HFFc6 (cell line): ENCODE results near the gene USP35. TPM values are rescaled to one million over a fixed set of nuclear protein-coding genes. Genes with fewer than 3 reads are reported as not detected.

Source experiments
- DNase-seq: peaks from one replicate; pipeline ENCODE4 v3.0.0-alpha.2; 2018
- H3K27ac Mint-ChIP-seq: 2 replicates; pipeline ENCODE4 v1.8.0; 2020; ENCODE audit warnings: mild to moderate bottlenecking, mixed read lengths
- H3K27me3 Mint-ChIP-seq: 2 replicates; pipeline ENCODE4 v1.8.0; 2021; ENCODE audit warnings: mild to moderate bottlenecking, moderate library complexity, mixed read lengths; ENCODE audit not compliant: insufficient read depth
- H3K36me3 Mint-ChIP-seq: 2 replicates; pipeline ENCODE4 v1.8.0; 2021; ENCODE audit warnings: low read depth, mixed read lengths
- H3K4me1 Mint-ChIP-seq: 2 replicates; pipeline ENCODE4 v1.8.0; 2020; ENCODE audit warnings: low read depth, mixed read lengths
- H3K4me3 Mint-ChIP-seq: 2 replicates; pipeline ENCODE4 v1.8.0; 2020; ENCODE audit warnings: mild to moderate bottlenecking, moderate library complexity, mixed read lengths
- H3K9me3 Mint-ChIP-seq: 2 replicates; pipeline ENCODE4 v1.8.0; 2020; ENCODE audit warnings: mild to moderate bottlenecking, mixed read lengths
- CTCF ChIP-seq: fragments of 200-600 bp; sonication (generic); IDR thresholded peaks from 2 replicates; pipeline ENCODE4 v1.5.0; 2021; ENCODE audit warnings: antibody characterized with exemption, mild to moderate bottlenecking
- total RNA-seq, 6 experiments: library from RNA; stranded (reverse); fragmentation: NEBNext Ultra II Directional; extraction: Animal tissue kit (Norgen Biotek cat#: 25700); gene quantifications; 2 replicates in 1 of 6; 3 replicates in 5 of 6; pipeline ENCODE4 v1.2.3, GENCODE V29; 2021

The USP35 gene
- total RNA-seq, 6 experiments from 2014 or later, result 8.5 to 10.6 (median 9.0) TPM

GRCh38 chr11:78163828-78164227, 24.9 kb upstream of the USP35 start:
- peaks cover 4% of the 10 kb centered on the region for H3K27me3 Mint-ChIP-seq

GRCh38 chr11:78164471-78164870, 24.2 kb upstream of the USP35 start:
- Mint-ChIP-seq H3K9me3 (no peaks in the 10 kb centered on the region), H3K27ac (no peak overlapping the region), H3K4me1 (peaks cover 21% of the 10 kb centered on the region), H3K36me3 (no peaks in the 10 kb centered on the region), H3K27me3 (peaks cover 3% of the 10 kb centered on the region), H3K4me3 (no peak overlapping the region)
- no peak for DNase-seq
- TF ChIP-seq CTCF, result no peak

More at GRCh38 chr11:78163828-78164227, 24.9 kb upstream of the USP35 start:
- Mint-ChIP-seq H3K36me3 (no peaks in the 10 kb centered on the region), H3K27ac (no peak overlapping the region), H3K4me1 (peaks cover 15% of the 10 kb centered on the region), H3K4me3 (no peak overlapping the region), H3K9me3 (no peaks in the 10 kb centered on the region)
- TF ChIP-seq CTCF, result no peak
- no peak for DNase-seq

DNA sequence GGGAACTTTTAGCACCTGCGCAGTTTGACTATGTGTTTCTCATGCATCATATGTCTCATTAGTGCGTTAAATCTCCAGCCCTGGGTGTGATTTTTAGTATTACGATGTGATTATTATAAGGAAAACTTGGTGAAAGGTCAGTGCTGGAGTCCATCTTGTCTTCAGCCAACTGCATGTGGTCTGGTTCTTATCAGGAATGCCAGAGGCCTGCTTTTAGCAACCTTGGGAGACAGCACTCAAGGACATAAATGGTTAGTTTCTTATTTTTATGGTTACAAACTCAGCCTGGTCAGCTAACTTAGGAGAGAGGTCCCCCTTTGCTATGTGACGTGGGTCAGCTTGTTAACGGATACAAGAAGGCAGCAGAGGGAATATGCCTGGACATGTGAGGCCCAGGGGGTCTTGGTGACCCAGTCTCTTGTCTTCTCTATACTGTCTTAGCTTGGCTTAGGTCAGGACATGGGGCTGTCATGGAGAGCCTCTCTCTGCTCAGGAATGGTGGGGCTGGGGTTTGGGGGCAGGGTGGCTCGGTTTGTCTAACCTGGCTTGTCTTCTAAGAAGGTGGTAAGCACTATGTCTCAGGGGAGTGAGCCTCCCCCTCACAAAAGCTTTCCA, 21.8 kb upstream of the USP35 start:
- Mint-ChIP-seq H3K27ac (no peak overlapping the region), H3K27me3 (peaks cover 3% of the 10 kb centered on the region), H3K4me3 (no peak overlapping the region), H3K9me3 (no peaks in the 10 kb centered on the region), H3K36me3 (0 out of 2 replicates have a peak, but pooled peaks cover 7% of the 10 kb centered on the region), H3K4me1 (peaks cover 21% of the 10 kb centered on the region)
- no peak for TF ChIP-seq CTCF
- DNase-seq, result no peak

DNA sequence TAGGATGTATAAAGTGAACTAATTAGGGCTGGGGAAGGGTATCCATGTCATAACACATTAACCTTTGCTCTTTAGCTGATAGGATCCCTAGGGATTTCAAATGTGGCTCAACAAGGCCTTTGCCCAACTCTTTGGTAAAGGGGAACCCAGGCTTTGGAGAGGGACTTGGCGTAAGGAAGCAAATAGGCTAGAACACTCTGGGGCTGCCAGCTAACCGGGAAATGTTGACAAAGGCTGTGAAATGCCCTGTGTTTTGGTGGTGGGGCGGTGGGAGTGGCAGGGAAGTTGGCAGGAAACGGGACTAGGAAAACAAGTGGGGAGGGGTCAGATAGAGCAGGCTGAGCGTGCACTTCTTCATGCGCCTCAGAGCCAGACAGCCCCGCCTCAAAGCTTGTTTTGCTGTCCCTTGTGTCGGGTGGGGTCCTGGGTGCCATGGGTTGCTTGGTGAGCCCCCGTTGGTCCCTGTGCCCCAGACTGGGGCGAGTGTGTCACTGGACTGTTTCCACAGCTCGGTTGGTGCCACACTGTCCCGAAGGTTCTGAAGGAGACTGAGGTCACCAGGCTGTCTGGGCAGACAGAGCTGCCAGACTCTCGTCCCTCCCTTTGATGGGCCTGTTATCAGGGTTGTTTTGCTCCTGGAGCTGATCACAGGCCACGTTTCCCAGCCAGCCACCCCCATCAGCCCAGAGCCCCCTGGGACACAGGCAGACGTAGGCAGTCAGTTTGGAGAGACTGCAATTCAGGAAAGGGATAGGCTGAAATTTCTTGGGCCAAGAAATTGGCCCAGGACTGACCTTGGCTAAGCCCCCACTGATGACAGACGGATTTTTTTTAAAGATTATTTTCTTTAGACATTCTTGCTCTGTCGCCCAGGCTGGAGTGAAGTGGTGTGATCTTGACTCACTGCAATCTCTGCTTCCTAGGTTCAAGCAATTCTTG, 19.9 kb upstream of the USP35 start:
- Mint-ChIP-seq H3K4me1 (peaks cover 21% of the 10 kb centered on the region), H3K4me3 (no peak overlapping the region), H3K9me3 (no peaks in the 10 kb centered on the region), H3K27ac (peak overlapping the region; percentile 65), H3K36me3 (peaks cover 23% of the 10 kb centered on the region), H3K27me3 (peaks cover 1% of the 10 kb centered on the region)
- TF ChIP-seq CTCF, result no peak
- DNase-seq, result peak; percentile 21

- Mint-ChIP-seq H3K4me3 (no peak overlapping the region), H3K27ac (peak overlapping the region; percentile 29; the same call in 1 of the 2 replicates), H3K4me1 (peaks cover 21% of the 10 kb centered on the region)
Measured at GRCh38 chr11:78170413-78170812, 18.3 kb upstream of the USP35 start.

More at GRCh38 chr11:78170413-78170812, 18.3 kb upstream of the USP35 start:
- DNase-seq, result no peak
- no peak for TF ChIP-seq CTCF
- peaks cover 33% of the 10 kb centered on the region for H3K36me3 Mint-ChIP-seq
- no peaks in the 10 kb centered on the region; the same call in 1 of the 2 replicates for H3K27me3 Mint-ChIP-seq
- no peaks in the 10 kb centered on the region for H3K9me3 Mint-ChIP-seq
